SK-N-SH (cell line): Measurements from ENCODE around the gene COX18. TPM values are rescaled to one million over a fixed set of nuclear protein-coding genes. Genes with fewer than 3 reads are reported as not detected.

Experiments
- CTCF ChIA-PET: fragments of 300-600, 350-600 bp; formaldehyde crosslinking; extraction: SDS; loops from one replicate; lab custom pipeline; 2021; lab: Yijun Ruan, JAX
- POLR2A ChIA-PET: fragments of 350-600 bp; sonication (Branson Sonifier 250); formaldehyde crosslinking; extraction: SDS; loops from one replicate; lab custom pipeline; 2020; ENCODE audit warnings: antibody characterized with exemption, inconsistent platforms; lab: Yijun Ruan, JAX
- DNase-seq: peaks from one replicate; pipeline ENCODE4 v3.0.0; 2012
- H2AFZ ChIP-seq: fragments of 200-600 bp; sonication (generic); 2 replicates; pipeline ENCODE4 v1.8.1; 2016; ENCODE audit warnings: antibody characterized with exemption, mild to moderate bottlenecking, low read depth
- H3F3A ChIP-seq: fragments of 200-600 bp; sonication (generic); replicated peaks from 2 replicates; pipeline ENCODE3; 2016; ENCODE audit warnings: antibody characterized with exemption, mild to moderate bottlenecking; ENCODE audit not compliant: insufficient read depth
- H3K27ac ChIP-seq, 2 experiments: fragments of 200-500 bp in 1 of 2; fragments of 200-600 bp in 1 of 2; sonication (Bioruptor generic) in 1 of 2; sonication (generic), shearing (Covaris generic) in 1 of 2; 2 replicates each; pipeline versions ENCODE4 v1.5.1 to v1.6.1; 2014 to 2016; ENCODE audit warnings: low read depth in 2 of 2, inconsistent platforms in 1 of 2, low read length in 1 of 2, mild to moderate bottlenecking in 1 of 2, mixed read lengths in 1 of 2
- H3K27me3 ChIP-seq: fragments of 200-600 bp; sonication (generic), shearing (Covaris generic); 2 replicates; pipeline ENCODE4 v1.6.1; 2016; ENCODE audit warnings: mixed run types; ENCODE audit not compliant: insufficient read depth
- H3K36me3 ChIP-seq, 2 experiments: fragments of 200-500 bp in 1 of 2; fragments of 200-600 bp in 1 of 2; sonication (Bioruptor generic) in 1 of 2; sonication (generic) in 1 of 2; replicated peaks in 1 of 2; 2 replicates each; pipeline versions ENCODE3 to v1.5.1; 2014 to 2016; ENCODE audit warnings: low read length in 1 of 2, mild to moderate bottlenecking in 1 of 2; ENCODE audit not compliant: insufficient read depth in 2 of 2, control insufficient read depth in 1 of 2
- H3K4me1 ChIP-seq, 2 experiments: fragments of 200-500 bp in 1 of 2; fragments of 200-600 bp in 1 of 2; sonication (Bioruptor generic) in 1 of 2; sonication (generic), shearing (Covaris generic) in 1 of 2; 2 replicates each; pipeline versions ENCODE4 v1.5.1 to v1.6.1; 2014 to 2016; ENCODE audit warnings: low read depth in 1 of 2, low read length in 1 of 2, mixed run types in 1 of 2; ENCODE audit not compliant: insufficient read depth in 2 of 2, control insufficient read depth in 1 of 2
- H3K4me2 ChIP-seq: fragments of 200-600 bp; sonication (generic), shearing (Covaris generic); 2 replicates; pipeline ENCODE4 v1.6.1; 2017; ENCODE audit warnings: mixed run types
- H3K4me3 ChIP-seq, 2 experiments: fragments of 200-500 bp in 1 of 2; fragments of 200-600 bp in 1 of 2; sonication (Bioruptor generic) in 1 of 2; sonication (generic), shearing (Covaris generic) in 1 of 2; 2 replicates each; pipeline versions ENCODE4 v1.5.1 to v1.8.1; 2014 to 2016; ENCODE audit warnings: low read depth in 2 of 2, inconsistent platforms in 1 of 2, low read length in 1 of 2, mild to moderate bottlenecking in 1 of 2, mixed read lengths in 1 of 2, moderate library complexity in 1 of 2
- H3K79me2 ChIP-seq: fragments of 200-600 bp; sonication (generic); 2 replicates; pipeline ENCODE4 v1.8.1; 2017; ENCODE audit warnings: mild to moderate bottlenecking; ENCODE audit not compliant: insufficient read depth
- H3K9ac ChIP-seq: fragments of 200-600 bp; sonication (generic); 2 replicates; pipeline ENCODE4 v1.6.1; 2017; ENCODE audit warnings: mixed run types
- H3K9me2 ChIP-seq: fragments of 200-600 bp; sonication (generic); 2 replicates; pipeline ENCODE4 v1.6.1; 2017; ENCODE audit warnings: mixed run types
- H3K9me3 ChIP-seq: fragments of 200-600 bp; sonication (generic); 2 replicates; pipeline ENCODE4 v1.6.1; 2017; ENCODE audit warnings: mixed run types, mild to moderate bottlenecking, moderate library complexity
- H4K20me1 ChIP-seq: fragments of 200-600 bp; sonication (generic); 2 replicates; pipeline ENCODE4 v1.6.1; 2017; ENCODE audit warnings: mild to moderate bottlenecking, mixed run types; ENCODE audit not compliant: insufficient read depth
- CHD2 ChIP-seq: fragments of 150-350 bp; IDR thresholded peaks from 2 replicates; pipeline ENCODE4 v1.6.1; 2018; ENCODE audit warnings: low read length; ENCODE audit not compliant: partially characterized antibody
- EP300 ChIP-seq, 2 experiments: IDR thresholded peaks; 2 replicates each; pipeline versions ENCODE4 v1.4.0 to v1.6.1; 2012; ENCODE audit warnings: borderline replicate concordance in 1 of 2, low read depth in 1 of 2, low read length in 1 of 2
- FOSL2 ChIP-seq: IDR thresholded peaks from 2 replicates; pipeline ENCODE4 v1.4.0; 2012; ENCODE audit warnings: low read depth, mild to moderate bottlenecking, moderate library complexity, borderline replicate concordance
- FOXJ3 ChIP-seq: sonication (generic); formaldehyde crosslinking; IDR thresholded peaks from 2 replicates; pipeline ENCODE4 v1.5.1; 2020; ENCODE audit warnings: mild to moderate bottlenecking, missing genetic modification reagents
- FOXM1 ChIP-seq: IDR thresholded peaks from 2 replicates; pipeline ENCODE4 v1.4.0; 2012; ENCODE audit warnings: low read depth, mild to moderate bottlenecking
- JUND ChIP-seq: IDR thresholded peaks from 2 replicates; pipeline ENCODE4 v1.4.0; 2012
- MAX ChIP-seq: IDR thresholded peaks from 2 replicates; pipeline ENCODE4 v1.4.0; 2012; ENCODE audit warnings: low read depth
- MEF2A ChIP-seq: IDR thresholded peaks from 2 replicates; pipeline ENCODE4 v1.4.0; 2012; ENCODE audit warnings: low read depth, borderline replicate concordance
- MXI1 ChIP-seq: IDR thresholded peaks from 2 replicates; pipeline ENCODE4 v1.6.1; 2012; ENCODE audit warnings: mild to moderate bottlenecking, low read depth, low read length, improper control_type of control experiment
- NRF1 ChIP-seq: IDR thresholded peaks from 2 replicates; pipeline ENCODE4 v1.6.1; 2012; ENCODE audit warnings: low read depth, mild to moderate bottlenecking, low read length
- POLR2AphosphoS5 ChIP-seq: IDR thresholded peaks from 2 replicates; pipeline ENCODE4 v1.6.1; 2012; ENCODE audit warnings: low read depth, low read length
- RCOR1 ChIP-seq: fragments of 150-350 bp; IDR thresholded peaks from 2 replicates; pipeline ENCODE4 v1.6.1; 2017; ENCODE audit warnings: antibody characterized with exemption, low read length
- RFX5 ChIP-seq: IDR thresholded peaks from 2 replicates; pipeline ENCODE4 v1.6.1; 2012; ENCODE audit warnings: mild to moderate bottlenecking, improper control_type of control experiment, low read length
- RXRA ChIP-seq: IDR thresholded peaks from 2 replicates; pipeline ENCODE4 v1.4.0; 2012; ENCODE audit warnings: low read depth, mild to moderate bottlenecking, borderline replicate concordance
- TAF1 ChIP-seq: IDR thresholded peaks from 2 replicates; pipeline ENCODE4 v1.6.1; 2012; ENCODE audit warnings: low read depth, mild to moderate bottlenecking, low read length, moderate library complexity, borderline replicate concordance
- TCF12 ChIP-seq: IDR thresholded peaks from 2 replicates; pipeline ENCODE4 v1.4.0; 2012
- TEAD4 ChIP-seq: IDR thresholded peaks from 2 replicates; pipeline ENCODE4 v1.4.0; 2012; ENCODE audit warnings: mild to moderate bottlenecking, borderline replicate concordance; ENCODE audit not compliant: insufficient read depth
- WGBS: methylation state at CpG from one replicate; pipeline ENCODE4 v1.1.6; 2017; ENCODE audit warnings: low lambda C conversion rate; 5-methylcytosine and 5-hydroxymethylcytosine counted together
- polyA plus RNA-seq, 3 experiments: library from polyadenylated mRNA; depleted of rRNA; stranded (reverse); fragments of >200 nt; gene quantifications; 2 replicates each; pipeline ENCODE4 v1.2.3, GENCODE V29; 2012
- TF ChIP-seq, protein P1 (sequence below): fragments of 150-350 bp; IDR thresholded peaks from 2 replicates; pipeline ENCODE4 v1.6.1; 2017; ENCODE audit warnings: antibody characterized with exemption, low read length, low read depth, borderline replicate concordance
- TF ChIP-seq, protein P2 (sequence below): IDR thresholded peaks from 2 replicates; pipeline ENCODE4 v1.4.0; 2012; ENCODE audit warnings: low read depth, borderline replicate concordance
- TF ChIP-seq, protein P3 (sequence below): IDR thresholded peaks from 2 replicates; pipeline ENCODE4 v1.6.1; 2012; ENCODE audit warnings: mild to moderate bottlenecking, low read depth, low read length, moderate library complexity
- TF ChIP-seq, protein P4 (sequence below): fragments of 200-600 bp; sonication (generic); IDR thresholded peaks from 2 replicates; pipeline ENCODE4 v1.6.1; 2017; ENCODE audit warnings: antibody characterized with exemption, mild to moderate bottlenecking, moderate library complexity

Gene COX18
- polyA plus RNA-seq, 1 of the 3 experiments (the other 2 are of a cell fraction): 7.7 TPM

GRCh38 chr4:73109493-73109892, 40.0 kb upstream of the COX18 start:
- H3K36me3 ChIP-seq: peaks cover 71 to 77% of the 10 kb centered on the region in 2 experiments
- WGBS: 90% methylated on average over 4 of the region's 4 CpGs
- H3K9me3 ChIP-seq: no peaks in the 10 kb centered on the region

DNA sequence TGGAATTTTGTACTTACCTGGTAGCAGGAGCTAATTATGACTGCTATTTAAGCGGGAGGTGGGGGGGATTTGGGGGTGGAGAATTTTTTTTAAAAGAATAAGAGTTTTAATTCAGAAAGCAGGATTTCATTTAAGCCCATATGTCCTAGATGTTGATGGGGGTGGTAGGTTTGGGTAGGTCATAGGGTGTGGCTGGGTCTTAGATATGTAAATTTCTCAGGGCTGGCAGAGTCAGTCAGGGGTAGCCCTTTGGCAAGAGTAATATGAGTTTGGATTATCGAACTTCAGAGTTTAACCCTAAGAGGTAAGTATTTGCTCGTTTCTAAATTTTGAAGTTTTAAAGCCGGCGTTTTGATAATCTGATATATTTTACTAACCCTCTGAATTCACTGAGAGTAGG, 35.2 kb upstream of the COX18 start:
- Histone ChIP-seq H3K27ac (no peak overlapping the region), H3K4me1 (no peaks in the 10 kb centered on the region), H3K4me2 (no peak overlapping the region), H4K20me1 (no peaks in the 10 kb centered on the region), H3K9me2 (no peaks in the 10 kb centered on the region), H3K9me3 (no peaks in the 10 kb centered on the region), H3F3A (peaks cover 8% of the 10 kb centered on the region), H3K36me3 (peaks cover 77 to 79% of the 10 kb centered on the region in 2 experiments), H2AFZ (no peak overlapping the region), H3K79me2 (no peaks in the 10 kb centered on the region), H3K27me3 (no peaks in the 10 kb centered on the region), H3K4me3 (no peak overlapping the region), H3K9ac (no peak overlapping the region)
- DNase-seq: no peak
- TF ChIP-seq MEF2A (no peak), MXI1 (no peak), TAF1 (no peak), NRF1 (no peak), EP300 (IDR thresholded peaks at IDR 0.05; ENCODE audit: borderline replicate concordance in 1 of 2, low read depth in 1 of 2, low read length in 1 of 2) (no peak), TEAD4 (no peak), RXRA (no peak), FOSL2 (no peak), FOXM1 (no peak), TCF12 (no peak), CHD2 (no peak), POLR2AphosphoS5 (no peak), JUND (no peak), RFX5 (no peak), MAX (no peak), RCOR1 (no peak)
- TF ChIP-seq, protein P1, sequence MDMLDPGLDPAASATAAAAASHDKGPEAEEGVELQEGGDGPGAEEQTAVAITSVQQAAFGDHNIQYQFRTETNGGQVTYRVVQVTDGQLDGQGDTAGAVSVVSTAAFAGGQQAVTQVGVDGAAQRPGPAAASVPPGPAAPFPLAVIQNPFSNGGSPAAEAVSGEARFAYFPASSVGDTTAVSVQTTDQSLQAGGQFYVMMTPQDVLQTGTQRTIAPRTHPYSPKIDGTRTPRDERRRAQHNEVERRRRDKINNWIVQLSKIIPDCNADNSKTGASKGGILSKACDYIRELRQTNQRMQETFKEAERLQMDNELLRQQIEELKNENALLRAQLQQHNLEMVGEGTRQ: no peak
- TF ChIP-seq, protein P2, sequence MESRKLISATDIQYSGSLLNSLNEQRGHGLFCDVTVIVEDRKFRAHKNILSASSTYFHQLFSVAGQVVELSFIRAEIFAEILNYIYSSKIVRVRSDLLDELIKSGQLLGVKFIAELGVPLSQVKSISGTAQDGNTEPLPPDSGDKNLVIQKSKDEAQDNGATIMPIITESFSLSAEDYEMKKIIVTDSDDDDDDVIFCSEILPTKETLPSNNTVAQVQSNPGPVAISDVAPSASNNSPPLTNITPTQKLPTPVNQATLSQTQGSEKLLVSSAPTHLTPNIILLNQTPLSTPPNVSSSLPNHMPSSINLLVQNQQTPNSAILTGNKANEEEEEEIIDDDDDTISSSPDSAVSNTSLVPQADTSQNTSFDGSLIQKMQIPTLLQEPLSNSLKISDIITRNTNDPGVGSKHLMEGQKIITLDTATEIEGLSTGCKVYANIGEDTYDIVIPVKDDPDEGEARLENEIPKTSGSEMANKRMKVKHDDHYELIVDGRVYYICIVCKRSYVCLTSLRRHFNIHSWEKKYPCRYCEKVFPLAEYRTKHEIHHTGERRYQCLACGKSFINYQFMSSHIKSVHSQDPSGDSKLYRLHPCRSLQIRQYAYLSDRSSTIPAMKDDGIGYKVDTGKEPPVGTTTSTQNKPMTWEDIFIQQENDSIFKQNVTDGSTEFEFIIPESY: no peak
- TF ChIP-seq, protein P3, sequence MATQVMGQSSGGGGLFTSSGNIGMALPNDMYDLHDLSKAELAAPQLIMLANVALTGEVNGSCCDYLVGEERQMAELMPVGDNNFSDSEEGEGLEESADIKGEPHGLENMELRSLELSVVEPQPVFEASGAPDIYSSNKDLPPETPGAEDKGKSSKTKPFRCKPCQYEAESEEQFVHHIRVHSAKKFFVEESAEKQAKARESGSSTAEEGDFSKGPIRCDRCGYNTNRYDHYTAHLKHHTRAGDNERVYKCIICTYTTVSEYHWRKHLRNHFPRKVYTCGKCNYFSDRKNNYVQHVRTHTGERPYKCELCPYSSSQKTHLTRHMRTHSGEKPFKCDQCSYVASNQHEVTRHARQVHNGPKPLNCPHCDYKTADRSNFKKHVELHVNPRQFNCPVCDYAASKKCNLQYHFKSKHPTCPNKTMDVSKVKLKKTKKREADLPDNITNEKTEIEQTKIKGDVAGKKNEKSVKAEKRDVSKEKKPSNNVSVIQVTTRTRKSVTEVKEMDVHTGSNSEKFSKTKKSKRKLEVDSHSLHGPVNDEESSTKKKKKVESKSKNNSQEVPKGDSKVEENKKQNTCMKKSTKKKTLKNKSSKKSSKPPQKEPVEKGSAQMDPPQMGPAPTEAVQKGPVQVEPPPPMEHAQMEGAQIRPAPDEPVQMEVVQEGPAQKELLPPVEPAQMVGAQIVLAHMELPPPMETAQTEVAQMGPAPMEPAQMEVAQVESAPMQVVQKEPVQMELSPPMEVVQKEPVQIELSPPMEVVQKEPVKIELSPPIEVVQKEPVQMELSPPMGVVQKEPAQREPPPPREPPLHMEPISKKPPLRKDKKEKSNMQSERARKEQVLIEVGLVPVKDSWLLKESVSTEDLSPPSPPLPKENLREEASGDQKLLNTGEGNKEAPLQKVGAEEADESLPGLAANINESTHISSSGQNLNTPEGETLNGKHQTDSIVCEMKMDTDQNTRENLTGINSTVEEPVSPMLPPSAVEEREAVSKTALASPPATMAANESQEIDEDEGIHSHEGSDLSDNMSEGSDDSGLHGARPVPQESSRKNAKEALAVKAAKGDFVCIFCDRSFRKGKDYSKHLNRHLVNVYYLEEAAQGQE: no peak
- TF ChIP-seq, protein P4, sequence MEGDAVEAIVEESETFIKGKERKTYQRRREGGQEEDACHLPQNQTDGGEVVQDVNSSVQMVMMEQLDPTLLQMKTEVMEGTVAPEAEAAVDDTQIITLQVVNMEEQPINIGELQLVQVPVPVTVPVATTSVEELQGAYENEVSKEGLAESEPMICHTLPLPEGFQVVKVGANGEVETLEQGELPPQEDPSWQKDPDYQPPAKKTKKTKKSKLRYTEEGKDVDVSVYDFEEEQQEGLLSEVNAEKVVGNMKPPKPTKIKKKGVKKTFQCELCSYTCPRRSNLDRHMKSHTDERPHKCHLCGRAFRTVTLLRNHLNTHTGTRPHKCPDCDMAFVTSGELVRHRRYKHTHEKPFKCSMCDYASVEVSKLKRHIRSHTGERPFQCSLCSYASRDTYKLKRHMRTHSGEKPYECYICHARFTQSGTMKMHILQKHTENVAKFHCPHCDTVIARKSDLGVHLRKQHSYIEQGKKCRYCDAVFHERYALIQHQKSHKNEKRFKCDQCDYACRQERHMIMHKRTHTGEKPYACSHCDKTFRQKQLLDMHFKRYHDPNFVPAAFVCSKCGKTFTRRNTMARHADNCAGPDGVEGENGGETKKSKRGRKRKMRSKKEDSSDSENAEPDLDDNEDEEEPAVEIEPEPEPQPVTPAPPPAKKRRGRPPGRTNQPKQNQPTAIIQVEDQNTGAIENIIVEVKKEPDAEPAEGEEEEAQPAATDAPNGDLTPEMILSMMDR: no peak
- ChIA-PET POLR2A (no interaction called here), CTCF (interaction anchor here (0.6 to 1.2 kb wide), 5 partner anchors 8 to 152 kb away, joined by 3 to 4 read pairs (median 3); no protein-coding TSS in a partner anchor)
- WGBS: 95% methylated on average over 5 of the region's 5 CpGs

More at GRCh38 chr4:73109493-73109892, 40.0 kb upstream of the COX18 start:
- DNase-seq: no peak
- Histone ChIP-seq H3K79me2 (peaks cover 8% of the 10 kb centered on the region), H4K20me1 (no peaks in the 10 kb centered on the region), H3K27ac (no peak overlapping the region), H2AFZ (no peak overlapping the region), H3K27me3 (no peaks in the 10 kb centered on the region), H3K4me3 (no peak overlapping the region), H3K4me2 (no peak overlapping the region), H3K4me1 (no peaks in the 10 kb centered on the region), H3F3A (peaks cover 7% of the 10 kb centered on the region), H3K9me2 (no peaks in the 10 kb centered on the region), H3K9ac (no peak overlapping the region)
- TF ChIP-seq FOXJ3: no peak
- ChIA-PET POLR2A (no interaction called here), CTCF (interaction anchor here (2.3 kb wide), 1 partner anchor 18 kb away, joined by 12 read pairs; no protein-coding TSS in a partner anchor)
